PC-9 (cell line): ENCODE results near the gene NDST1.

ENCODE experiments used
- CTCF ChIP-seq: fragments of 200-600 bp; sonication (generic); conservative IDR thresholded peaks from 2 replicates; pipeline ENCODE4 v1.6.1; 2017; ENCODE audit warnings: mixed run types, antibody characterized with exemption, mild to moderate bottlenecking, moderate library complexity
- EZH2 ChIP-seq: fragments of 200-600 bp; sonication (generic); IDR thresholded peaks from 2 replicates; pipeline ENCODE4 v1.8.0; 2017; ENCODE audit warnings: antibody characterized with exemption, low read depth

GRCh38 chr5:150503386-150503785 is 4.5 kb upstream of the NDST1 start:
- no peak for TF ChIP-seq CTCF
- TF ChIP-seq EZH2, result no peak
